HG03039 (cell line): ENCODE data around the gene GNAO1.

Source experiments
- ATAC-seq: cut with Tn5 transposase; IDR thresholded peaks from one replicate; pipeline ENCODE4 v1.9.1; 2021; ENCODE audit warnings: mild to moderate bottlenecking, moderate library complexity; ENCODE audit not compliant: unreplicated experiment

GNAO1 gene

GRCh38 chr16:56282451-56282850 lies 91.2 kb downstream of the GNAO1 start:
- ATAC-seq: no peak

- no peak for ATAC-seq
These were observed 93.2 kb downstream of the GNAO1 start for GRCh38 chr16:56284521-56284920.

- no peak for ATAC-seq
These were observed 95.5 kb downstream of the GNAO1 start for GRCh38 chr16:56286809-56287208.

GRCh38 chr16:56288019-56288418 lies 96.7 kb downstream of the GNAO1 start:
- no peak for ATAC-seq

GRCh38 chr16:56289416-56289815 lies 98.1 kb downstream of the GNAO1 start:
- no peak for ATAC-seq

GRCh38 chr16:56289862-56290261 lies 98.6 kb downstream of the GNAO1 start:
- no peak for ATAC-seq

- no peak for ATAC-seq
These were observed 102.7 kb downstream of the GNAO1 start for GRCh38 chr16:56294014-56294413.

GRCh38 chr16:56294579-56294978 lies 103.3 kb downstream of the GNAO1 start:
- no peak for ATAC-seq

- no peak for ATAC-seq
These were observed 103.9 kb downstream of the GNAO1 start for GRCh38 chr16:56295059-56295665.

- ATAC-seq: no peak
These were observed 104.6 kb downstream of the GNAO1 start for GRCh38 chr16:56295739-56296527.

- ATAC-seq: no peak
These were observed 106.4 kb downstream of the GNAO1 start for GRCh38 chr16:56297684-56298083.

- ATAC-seq: no peak
These were observed 106.8 kb downstream of the GNAO1 start for GRCh38 chr16:56298116-56298515.

- ATAC-seq: no peak
These were observed 107.8 kb downstream of the GNAO1 start for GRCh38 chr16:56298948-56299596.

GRCh38 chr16:56300242-56300623 lies 108.9 kb downstream of the GNAO1 start:
- ATAC-seq: no peak

- no peak for ATAC-seq
These were observed 109.9 kb downstream of the GNAO1 start for GRCh38 chr16:56300891-56301850.

- no peak for ATAC-seq
These were observed 111.2 kb downstream of the GNAO1 start for GRCh38 chr16:56302506-56302905.

GRCh38 chr16:56303066-56303715 lies 111.9 kb downstream of the GNAO1 start:
- ATAC-seq: no peak

- ATAC-seq: no peak
These were observed 112.6 kb downstream of the GNAO1 start for GRCh38 chr16:56303880-56304279.

GRCh38 chr16:56305956-56306565 lies 114.8 kb downstream of the GNAO1 start:
- no peak for ATAC-seq
